K562 (cell line): ENCODE results near the gene PNPLA2. TPM values are rescaled to one million over a fixed set of nuclear protein-coding genes. Genes with fewer than 3 reads are reported as not detected.

ENCODE experiments used
- ATAC-seq: fragments of 200-7000 bp; cut with Tn5 transposase; 3 replicates; pipeline ENCODE4 v1.9.1; 2020; ENCODE audit warnings: moderate library complexity
- BruUV-seq: library from RNA; stranded (reverse); fragments of 400-500 nt; replicated peaks from 2 replicates; lab custom pipeline; 2021; lab: Mats Ljungman, UMichigan
- CTCF ChIA-PET: fragments of 300-600 bp; formaldehyde crosslinking; extraction: SDS; loops from one replicate; lab custom pipeline; 2021; ENCODE audit warnings: low intra/inter-chr PET ratio; lab: Yijun Ruan, JAX
- POLR2A ChIA-PET: fragments of 300-600, 350-650 bp; sonication (Branson Sonifier 250); formaldehyde crosslinking; extraction: SDS; loops from one replicate; lab custom pipeline; 2021; ENCODE audit warnings: antibody characterized with exemption, inconsistent platforms; lab: Yijun Ruan, JAX
- DNase-seq, 4 experiments: peaks; one replicate each; pipeline versions ENCODE4 v3.0.0 to v3.0.0-alpha.2; 2011 to 2018; ENCODE audit warnings: low spot score in 3 of 4, mixed read lengths in 3 of 4; ENCODE audit errors: extremely low read depth in 1 of 4
- FAIRE-seq: peaks from 2 replicates; lab custom pipeline; 2011; peaks lifted over from hg19 to GRCh38; lab: Jason Lieb, UNC
- H2AFZ ChIP-seq: 2 replicates; pipeline ENCODE4 v1.6.0; 2011; ENCODE audit warnings: low read depth, low read length, control low read depth, inconsistent platforms
- H3K27ac ChIP-seq: fragments of 200-600 bp; 3 replicates; pipeline ENCODE4 v1.8.0; 2011; ENCODE audit warnings: low read depth, mild to moderate bottlenecking, control low read depth, inconsistent platforms, low read length, moderate library complexity, mixed read lengths; ENCODE audit errors: extremely low read depth
- H3K27me3 ChIP-seq, 2 experiments: fragments of 300-600 bp in 1 of 2; 2 replicates in 1 of 2; 3 replicates in 1 of 2; pipeline versions ENCODE4 v1.6.0 to v1.8.0; 2011; ENCODE audit warnings: inconsistent platforms in 2 of 2, low read length in 2 of 2, mild to moderate bottlenecking in 1 of 2, mixed read lengths in 1 of 2, moderate library complexity in 1 of 2; ENCODE audit not compliant: control insufficient read depth in 2 of 2, insufficient read depth in 2 of 2
- H3K36me3 ChIP-seq: fragments of 300-600 bp; 3 replicates; pipeline ENCODE4 v1.8.0; 2011; ENCODE audit warnings: mild to moderate bottlenecking, low read length, inconsistent platforms; ENCODE audit not compliant: control insufficient read depth, insufficient read depth
- H3K4me1 ChIP-seq, 2 experiments: fragments of 200-600 bp in 1 of 2; replicated peaks in 1 of 2; 2 replicates in 1 of 2; 3 replicates in 1 of 2; pipeline versions ENCODE4 v1.5.1 to v1.8.0; 2011; ENCODE audit warnings: inconsistent platforms in 2 of 2, low read length in 2 of 2, mild to moderate bottlenecking in 1 of 2, mixed read lengths in 1 of 2, moderate library complexity in 1 of 2; ENCODE audit not compliant: control insufficient read depth in 2 of 2, insufficient read depth in 2 of 2
- H3K4me2 ChIP-seq: 2 replicates; pipeline ENCODE4 v1.6.1; 2011; ENCODE audit warnings: low read length, control low read depth, inconsistent platforms, mixed read lengths; ENCODE audit not compliant: insufficient read depth
- H3K4me3 ChIP-seq: fragments of 200-600 bp; sonication (generic), shearing (Covaris generic); 2 replicates; pipeline ENCODE4 v1.5.1; 2016; ENCODE audit warnings: control low read depth, inconsistent platforms
- H3K79me2 ChIP-seq: fragments of 200-600 bp; 3 replicates; pipeline ENCODE4 v1.8.0; 2011; ENCODE audit warnings: low read length, inconsistent platforms; ENCODE audit not compliant: control insufficient read depth, insufficient read depth
- H3K9ac ChIP-seq, 2 experiments: 2 replicates each; pipeline versions ENCODE4 v1.6.0 to v1.6.1; 2011; ENCODE audit warnings: low read depth in 2 of 2, low read length in 2 of 2, control low read depth in 1 of 2, inconsistent platforms in 1 of 2, mild to moderate bottlenecking in 1 of 2, mixed read lengths in 1 of 2; ENCODE audit not compliant: insufficient read depth in 1 of 2
- H3K9me1 ChIP-seq: one replicate; pipeline ENCODE4 v1.6.0; 2011; ENCODE audit warnings: inconsistent platforms, mild to moderate bottlenecking, low read length, moderate library complexity; ENCODE audit not compliant: control insufficient read depth, insufficient read depth
- H3K9me3 ChIP-seq: replicated peaks from 2 replicates; pipeline ENCODE4 v1.5.1; 2011; ENCODE audit warnings: low read depth, low read length, inconsistent platforms; ENCODE audit not compliant: control insufficient read depth, insufficient read depth
- H4K20me1 ChIP-seq: replicated peaks from 2 replicates; pipeline ENCODE4 v1.6.1; 2011; ENCODE audit warnings: low read length, inconsistent platforms, mixed read lengths; ENCODE audit not compliant: control insufficient read depth, insufficient read depth
- SMARCB1 ChIP-seq: IDR thresholded peaks from 2 replicates; pipeline ENCODE4 v1.6.1; 2011; ENCODE audit warnings: improper control_type of control experiment, low read depth; ENCODE audit not compliant: insufficient read length
- TEAD4 ChIP-seq, 2 experiments: sonication (generic) in 1 of 2; formaldehyde crosslinking in 1 of 2; IDR thresholded peaks; 2 replicates each; pipeline versions ENCODE4 v1.6.1 to v1.8.0; 2012 to 2022; ENCODE audit warnings: borderline replicate concordance in 1 of 2, inconsistent platforms in 1 of 2, low read length in 1 of 2, mild to moderate bottlenecking in 1 of 2, missing genetic modification reagents in 1 of 2
- WGBS: fragments of 100-300 bp; shearing (Covaris generic); methylation state at CpG from one replicate; pipeline ENCODE4 v1.1.6; 2016; ENCODE audit warnings: low coverage, mixed read lengths; ENCODE audit not compliant: insufficient coverage; ENCODE audit errors: missing lambda C conversion rate; 5-methylcytosine and 5-hydroxymethylcytosine counted together
- in situ Hi-C: fragments of 300-500 bp; cut with MboI; formaldehyde crosslinking; loops from 4 replicates; pipeline ENCODE4 v1.15.0; 2018; ENCODE audit warnings: inconsistent platforms, mixed read lengths
- intact Hi-C: fragments of 100-400 bp; cut with micrococcal nuclease; formaldehyde crosslinking; loops from 2 replicates; pipeline ENCODE4 v1.14.2; 2022
- polyA plus RNA-seq, 8 experiments: library from polyadenylated mRNA; depleted of rRNA in 4 of 8; stranded (reverse) in 5 of 8; unstranded in 3 of 8; fragments of >200 nt; fragmentation: Nextera tagmentation in 2 of 8; fragmentation: Illumina TruSeq in 1 of 8; extraction: Ambion mirVana in 2 of 8; extraction: Trizol in 1 of 8; gene quantifications; 2 replicates each; pipeline versions ENCODE4 v1.2.1 to v1.2.3, GENCODE V29; 2011 to 2014; ENCODE audit warnings: inconsistent platforms in 1 of 8, missing spikeins in 1 of 8
- total RNA-seq, 7 experiments: library from RNA; depleted of rRNA in 6 of 7; stranded (reverse); fragments of >200 nt in 6 of 7; fragmentation: Illumina TruSeq in 2 of 7; extraction: Trizol in 2 of 7; gene quantifications; 2 replicates each; pipeline versions ENCODE4 v1.2.1 to v1.2.3, GENCODE V29; 2011 to 2021; ENCODE audit warnings: low replicate concordance in 1 of 7
- TF ChIP-seq, protein P1 (sequence below): IDR thresholded peaks from 2 replicates; pipeline ENCODE4 v1.6.1; 2012; ENCODE audit warnings: low read depth, low read length, improper control_type of control experiment, borderline replicate concordance
- TF ChIP-seq, protein P2 (sequence below): sonication (generic); formaldehyde crosslinking; IDR thresholded peaks from 2 replicates; pipeline ENCODE4 v1.8.0; 2022; ENCODE audit warnings: missing genetic modification reagents, mild to moderate bottlenecking, moderate library complexity, borderline replicate concordance
- TF ChIP-seq, protein P3 (sequence below): IDR thresholded peaks from 2 replicates; pipeline ENCODE4 v1.6.1; 2011; ENCODE audit warnings: borderline replicate concordance, low read depth, mild to moderate bottlenecking, moderate library complexity, low read length; ENCODE audit not compliant: insufficient read depth, poor library complexity, severe bottlenecking

PNPLA2 gene
- total and polyA plus RNA-seq, 9 of the 15 experiments (the other 6 are each of a cell fraction or from before 2014, with no cell fraction given): 0.39 to 87.1 (median 8.4) TPM

DNA sequence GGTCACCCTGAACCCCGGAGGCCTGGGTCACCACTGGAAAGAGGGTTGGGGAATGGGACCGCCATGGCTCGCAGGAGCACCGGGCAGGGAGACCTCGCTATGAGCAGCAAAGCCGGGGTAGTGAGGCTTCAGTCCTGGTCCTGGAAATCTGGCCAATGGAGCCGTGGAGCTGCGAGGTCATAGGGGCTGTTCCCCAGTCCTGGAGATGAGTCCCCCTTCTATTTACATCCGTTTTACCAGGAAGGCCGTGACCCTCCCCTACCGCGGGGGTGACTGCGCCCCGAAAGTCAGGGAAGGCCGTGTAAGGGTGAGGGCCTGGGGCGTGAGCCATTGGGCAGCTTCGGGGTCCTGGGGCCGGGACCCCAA, 14.1 kb upstream of the PNPLA2 start (continued):
- TF ChIP-seq, protein P1, sequence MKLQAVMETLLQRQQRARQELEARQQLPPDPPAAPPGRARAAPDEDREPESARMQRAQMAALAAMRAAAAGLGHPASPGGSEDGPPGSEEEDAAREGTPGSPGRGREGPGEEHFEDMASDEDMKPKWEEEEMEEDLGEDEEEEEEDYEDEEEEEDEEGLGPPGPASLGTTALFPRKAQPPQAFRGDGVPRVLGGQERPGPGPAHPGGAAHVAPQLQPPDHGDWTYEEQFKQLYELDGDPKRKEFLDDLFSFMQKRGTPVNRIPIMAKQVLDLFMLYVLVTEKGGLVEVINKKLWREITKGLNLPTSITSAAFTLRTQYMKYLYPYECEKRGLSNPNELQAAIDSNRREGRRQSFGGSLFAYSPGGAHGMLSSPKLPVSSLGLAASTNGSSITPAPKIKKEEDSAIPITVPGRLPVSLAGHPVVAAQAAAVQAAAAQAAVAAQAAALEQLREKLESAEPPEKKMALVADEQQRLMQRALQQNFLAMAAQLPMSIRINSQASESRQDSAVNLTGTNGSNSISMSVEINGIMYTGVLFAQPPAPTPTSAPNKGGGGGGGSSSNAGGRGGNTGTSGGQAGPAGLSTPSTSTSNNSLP: no peak
- TF ChIP-seq, protein P2, sequence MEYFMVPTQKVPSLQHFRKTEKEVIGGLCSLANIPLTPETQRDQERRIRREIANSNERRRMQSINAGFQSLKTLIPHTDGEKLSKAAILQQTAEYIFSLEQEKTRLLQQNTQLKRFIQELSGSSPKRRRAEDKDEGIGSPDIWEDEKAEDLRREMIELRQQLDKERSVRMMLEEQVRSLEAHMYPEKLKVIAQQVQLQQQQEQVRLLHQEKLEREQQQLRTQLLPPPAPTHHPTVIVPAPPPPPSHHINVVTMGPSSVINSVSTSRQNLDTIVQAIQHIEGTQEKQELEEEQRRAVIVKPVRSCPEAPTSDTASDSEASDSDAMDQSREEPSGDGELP (CRISPR knock-in tag): 0 out of 2 replicates have a peak, but pooled peaks have one; percentile 8
- TF ChIP-seq SMARCB1 (no peak), TEAD4 (IDR thresholded peaks at IDR 0.05; ENCODE audit: low read length) (0 out of 2 replicates have a peak, but pooled peaks have one; percentile 8), TEAD4 (CRISPR knock-in tag; IDR thresholded peaks at IDR 0.05; ENCODE audit: borderline replicate concordance) (no peak)
- TF ChIP-seq, all 486 proteins: peak for 6

DNA sequence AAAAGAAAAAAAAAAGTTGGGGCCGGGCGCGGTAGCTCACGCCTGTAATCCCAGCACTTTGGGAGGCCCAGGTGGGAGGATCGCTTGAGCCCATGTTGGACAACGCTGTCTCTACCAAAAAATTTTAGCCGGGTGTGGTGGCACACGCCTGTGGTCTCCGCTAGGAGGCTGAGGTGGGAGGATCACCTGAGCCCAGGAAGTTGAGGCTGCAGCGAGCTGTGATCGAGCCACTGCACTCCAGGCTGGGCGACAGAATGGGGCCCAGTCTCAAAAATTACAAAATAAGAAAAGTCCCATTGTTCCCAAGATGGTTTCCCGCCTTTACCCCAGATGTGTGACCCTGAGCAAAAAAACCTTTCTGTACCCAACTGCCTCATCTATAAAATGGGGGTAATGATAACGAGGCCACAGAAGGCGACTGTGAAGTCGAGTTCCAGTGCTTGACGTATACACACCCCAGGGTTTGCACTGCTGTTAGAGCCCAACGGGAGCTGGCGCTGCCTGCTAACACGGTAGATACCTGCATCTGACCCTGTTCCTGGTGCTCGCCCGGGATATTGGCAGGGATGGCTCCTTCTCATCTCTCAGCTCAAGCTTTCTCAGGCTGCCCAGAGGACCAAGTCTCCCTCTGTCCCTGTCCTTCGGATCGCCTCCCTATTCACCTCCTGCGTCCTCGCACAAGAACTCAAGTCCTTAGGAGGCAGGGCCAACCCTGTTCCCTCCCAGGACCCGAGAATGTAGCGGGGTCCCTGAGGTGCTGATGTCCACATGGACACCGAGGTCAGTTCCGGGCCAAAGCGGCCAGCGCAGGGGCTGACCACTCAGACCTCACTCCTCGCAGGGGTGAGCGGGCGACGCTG, 10.1 kb upstream of the PNPLA2 start:
- no peaks in the 10 kb centered on the region for H3K27me3 ChIP-seq
- DNase-seq: peak in 2 of 4 experiments; percentile 77 to 82
- peak overlapping the region; percentile 94 to 98 for H3K9ac ChIP-seq
- BruUV-seq: TSS peak; percentile 84
- H3K9me1 ChIP-seq: no peaks in the 10 kb centered on the region
- H2AFZ ChIP-seq: peak overlapping the region; percentile 98
- H4K20me1 ChIP-seq: peaks cover 24% of the 10 kb centered on the region
- peak overlapping the region; percentile 98 for H3K27ac ChIP-seq
- H3K36me3 ChIP-seq: peaks cover 37% of the 10 kb centered on the region
- ATAC-seq: peak; percentile 70
- ChIA-PET POLR2A (interaction anchor here (0.6 to 4.3 kb wide), 19 partner anchors 8 to 1976 kb away, joined by 3 to 26 read pairs (median 5); partner anchors contain the start of genes HRAS, PNPLA2, POLR2L and TSPAN4), CTCF (interaction anchor here (0.6 kb wide), 1 partner anchor 130 kb away, joined by 3 read pairs; no protein-coding TSS in a partner anchor)
- H3K4me2 ChIP-seq: peak overlapping the region; percentile 100
- peaks cover 78% of the 10 kb centered on the region for H3K79me2 ChIP-seq
- peaks cover 24 to 69% of the 10 kb centered on the region in 2 experiments; a peak in 4 of 5 replicates for H3K4me1 ChIP-seq
- peak overlapping the region; percentile 99 for H3K4me3 ChIP-seq
- no peaks in the 10 kb centered on the region for H3K9me3 ChIP-seq
- in situ Hi-C loops: no loop called here
- intact Hi-C loops: loop anchor here (2.0 kb wide), 1 partner anchor 34 kb away; the partner anchor contains the start of genes POLR2L and TSPAN4
- under 1% methylated on average over 34 of the region's 36 CpGs for WGBS
- FAIRE-seq: peak; percentile 11
- TF ChIP-seq, protein P3, sequence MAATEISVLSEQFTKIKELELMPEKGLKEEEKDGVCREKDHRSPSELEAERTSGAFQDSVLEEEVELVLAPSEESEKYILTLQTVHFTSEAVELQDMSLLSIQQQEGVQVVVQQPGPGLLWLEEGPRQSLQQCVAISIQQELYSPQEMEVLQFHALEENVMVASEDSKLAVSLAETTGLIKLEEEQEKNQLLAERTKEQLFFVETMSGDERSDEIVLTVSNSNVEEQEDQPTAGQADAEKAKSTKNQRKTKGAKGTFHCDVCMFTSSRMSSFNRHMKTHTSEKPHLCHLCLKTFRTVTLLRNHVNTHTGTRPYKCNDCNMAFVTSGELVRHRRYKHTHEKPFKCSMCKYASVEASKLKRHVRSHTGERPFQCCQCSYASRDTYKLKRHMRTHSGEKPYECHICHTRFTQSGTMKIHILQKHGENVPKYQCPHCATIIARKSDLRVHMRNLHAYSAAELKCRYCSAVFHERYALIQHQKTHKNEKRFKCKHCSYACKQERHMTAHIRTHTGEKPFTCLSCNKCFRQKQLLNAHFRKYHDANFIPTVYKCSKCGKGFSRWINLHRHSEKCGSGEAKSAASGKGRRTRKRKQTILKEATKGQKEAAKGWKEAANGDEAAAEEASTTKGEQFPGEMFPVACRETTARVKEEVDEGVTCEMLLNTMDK: peak; percentile 76
